Spleen (tissue), 13 donors: ENCODE results near the gene CBX1. TPM values are rescaled to one million over a fixed set of nuclear protein-coding genes. Genes with fewer than 3 reads are reported as not detected.

Experiments
- DNase-seq: peaks from one replicate; pipeline ENCODE4 v3.0.0-alpha.2; 2020
- H3K27ac ChIP-seq, 8 donors: fragments of 200-600 bp; sonication (generic) in 7 of 8; 1 replicate in 4 of 8; 2 replicates in 4 of 8; pipeline versions ENCODE4 v1.5.0 to v1.8.0; 2016 to 2021; ENCODE audit warnings: inconsistent platforms in 4 of 8, mild to moderate bottlenecking in 4 of 8, moderate library complexity in 1 of 8
- H3K27me3 ChIP-seq, 7 donors: fragments of 200-600 bp; sonication (generic) in 6 of 7; replicated peaks in 1 of 7; 1 replicate in 4 of 7; 2 replicates in 3 of 7; pipeline versions ENCODE4 v1.5.0 to v1.8.0; 2016 to 2021; ENCODE audit warnings: inconsistent platforms in 3 of 7, mild to moderate bottlenecking in 1 of 7
- H3K36me3 ChIP-seq, 6 donors: fragments of 200-600 bp; sonication (generic) in 5 of 6; 1 replicate in 4 of 6; 2 replicates in 2 of 6; pipeline versions ENCODE4 v1.5.0 to v1.8.0; 2016 to 2021; ENCODE audit warnings: inconsistent platforms in 2 of 6
- H3K4me1 ChIP-seq, 6 donors: fragments of 200-600 bp; sonication (generic) in 5 of 6; 1 replicate in 3 of 6; 2 replicates in 3 of 6; pipeline versions ENCODE4 v1.5.0 to v1.8.0; 2016 to 2021; ENCODE audit warnings: inconsistent platforms in 3 of 6
- H3K4me3 ChIP-seq, 8 donors: fragments of 200-600 bp; sonication (generic) in 7 of 8; 1 replicate in 4 of 8; 2 replicates in 4 of 8; pipeline versions ENCODE4 v1.5.0 to v1.8.0; 2016 to 2021; ENCODE audit warnings: inconsistent platforms in 4 of 8, mild to moderate bottlenecking in 4 of 8, moderate library complexity in 2 of 8
- H3K9me3 ChIP-seq, 8 donors: fragments of 200-600 bp; sonication (generic) in 7 of 8; 1 replicate in 4 of 8; 2 replicates in 4 of 8; pipeline versions ENCODE4 v1.5.0 to v1.8.0; 2016 to 2021; ENCODE audit warnings: inconsistent platforms in 4 of 8
- CTCF ChIP-seq, 11 experiments: fragments of 200-600 bp in 7 of 11; fragments of 450-650 bp in 4 of 11; sonication (generic) in 4 of 11; IDR thresholded peaks in 8 of 11; conservative IDR thresholded peaks in 3 of 11; 1 replicate in 7 of 11; 2 replicates in 4 of 11; pipeline versions ENCODE4 v1.4.0 to v1.8.0; 2016 to 2021; ENCODE audit warnings: antibody characterized with exemption in 11 of 11, inconsistent platforms in 4 of 11, mild to moderate bottlenecking in 1 of 11
- POLR2A ChIP-seq, 3 donors: fragments of 450-650 bp; IDR thresholded peaks; one replicate each; pipeline ENCODE4 v1.5.1; 2017; ENCODE audit warnings: antibody characterized with exemption in 3 of 3, mild to moderate bottlenecking in 1 of 3
- POLR2AphosphoS5 ChIP-seq, 3 donors: sonication (generic); formaldehyde crosslinking; IDR thresholded peaks; one replicate each; pipeline ENCODE4 v1.5.1; 2017; ENCODE audit warnings: antibody characterized with exemption in 3 of 3
- WGBS, 5 donors: extraction: QIAGEN DNeasy Blood & Tissue Kit in 3 of 5; methylation state at CpG; one replicate each; pipeline versions ENCODE4 v1.1.5 to v1.1.7; 2013 to 2018; 5-methylcytosine and 5-hydroxymethylcytosine counted together
- intact Hi-C: fragments of 100-400 bp; cut with DNase I; formaldehyde crosslinking; loops from one replicate; pipeline ENCODE4 v1.15.0; 2023; ENCODE audit warnings: low total_unique reads
- long read RNA-seq, 2 donors: transcript quantifications; one replicate each; lab custom pipeline, GENCODE V29; 2026
- polyA plus RNA-seq, 3 donors: library from polyadenylated mRNA; stranded (reverse); fragments of 200-250 nt; gene quantifications; one replicate each; pipeline ENCODE4 v1.2.1, GENCODE V29; 2013
- total RNA-seq, 7 donors: library from RNA; depleted of rRNA in 3 of 7; stranded (reverse); fragments of >200 nt in 3 of 7; fragmentation: NEBNext Ultra II Directional in 4 of 7; extraction: Animal tissue kit (Norgen Biotek cat#: 25700) in 4 of 7; gene quantifications; one replicate each; pipeline versions ENCODE4 v1.1.0 to v1.2.1, GENCODE V29; 2016 to 2021
- donor health status: healthy with polysubstance abuse.
- donor health status: DM: no; HTN: no; CAD: no; lungs with moderate emphysema.
- donor health status: DM: no; HTN: no; CAD: no.
- donor health status: Bipolar disorder and iron deficiency.
- donor health status: healthy.
- donor health status: DM: no; HTN: no; CAD: no.
- donor health status: DM: yes; HTN: yes; CAD: no.

Gene CBX1
- total RNA-seq (10 to 100 TPM; 21.6 to 36.2 (median 29.8) TPM), polyA plus RNA-seq (10 to 100 TPM; 19.6 to 29.8 (median 27.4) TPM)
- long read RNA-seq, donor 1, transcript CBX1-201 (5 exons, 2,232 nt) = major isoform, 23 of 44 reads
- long read RNA-seq, donor 1, partial matches to known transcripts = 16 of 44 reads
- long read RNA-seq, donor 1, other reads (novel, unspliced or antisense) = 0 of 44 reads
- long read RNA-seq, donor 2, transcript CBX1-201 (5 exons, 2,232 nt) = major isoform, 24 of 46 reads
- long read RNA-seq, donor 2, partial matches to known transcripts = 18 of 46 reads
- long read RNA-seq, donor 2, other reads (novel, unspliced or antisense) = 0 of 46 reads

- H3K27ac ChIP-seq = peak within 1 kb of the TSS; percentile 76 to 94 (median 90)
- H3K4me3 ChIP-seq = peak within 1 kb of the TSS; percentile 82 to 100 (median 98)
- intact Hi-C loops = no loop called here
- no peaks in the 10 kb centered on the region for H3K27me3 ChIP-seq
- TF ChIP-seq POLR2A (IDR thresholded peaks at IDR 0.05) (no peak), CTCF (IDR thresholded peaks at IDR 0.05 in 8 of 11, conservative IDR thresholded peaks at IDR 0.05 in 3 of 11) (peak in 1 of 11 experiments; percentile 8), POLR2AphosphoS5 (IDR thresholded peaks at IDR 0.05) (peak; percentile 91 to 94 (median 93))
- H3K9me3 ChIP-seq = peaks cover 0 to 6% (median 0%) of the 10 kb centered on the region in 8 donors
- H3K4me1 ChIP-seq = peaks cover 12 to 78% (median 32%) of the 10 kb centered on the region in 6 donors
- DNase-seq = peak; percentile 100
- H3K36me3 ChIP-seq = no peaks in the 10 kb centered on the region
- WGBS, 5 donors = 0 to 1% (median 0%) methylated on average over 25 to 79 of the region's 79 CpGs
Observed at GRCh38 chr17:48101012-48101720, at the start of gene CBX1. Gene CBX1 (minus strand): TSS chr17:48101478. CDS start chr17:48077004, 24,474 bp downstream.

DNA sequence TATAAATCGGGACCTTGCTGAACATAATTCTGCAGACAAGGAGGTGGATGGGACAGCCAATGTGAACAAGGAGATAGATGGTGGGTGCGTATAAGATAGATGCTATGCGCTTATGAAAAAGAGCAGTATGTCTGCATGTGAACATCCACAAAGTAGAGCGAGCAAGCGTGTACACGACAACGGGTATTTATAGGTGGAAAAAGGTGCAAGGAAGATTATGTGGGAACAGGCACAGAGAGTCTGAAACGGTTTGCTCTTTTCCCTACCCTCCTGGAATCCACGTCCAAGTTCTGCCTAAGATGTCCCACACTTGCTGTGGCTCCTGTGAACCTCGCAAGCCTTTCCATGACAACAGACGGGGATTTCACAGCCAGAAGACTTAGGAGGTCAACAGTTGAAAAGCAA is 49.3 kb upstream of the CBX1 start:
- 77 to 87% (median 85%) methylated on average over 11 of the region's 11 CpGs for WGBS, 5 donors
- Histone ChIP-seq H3K9me3 (no peaks in the 10 kb centered on the region), H3K4me3 (no peak overlapping the region), H3K27ac (no peak overlapping the region), H3K36me3 (peaks cover 0 to 58% (median 0%) of the 10 kb centered on the region in 6 donors), H3K4me1 (peaks cover 0 to 11% (median 6%) of the 10 kb centered on the region in 6 donors), H3K27me3 (peaks cover 0 to 55% (median 17%) of the 10 kb centered on the region in 7 donors)
- TF ChIP-seq CTCF (IDR thresholded peaks at IDR 0.05 in 8 of 11, conservative IDR thresholded peaks at IDR 0.05 in 3 of 11) = no peak
- no peak for TF ChIP-seq POLR2AphosphoS5 (IDR thresholded peaks at IDR 0.05)
- TF ChIP-seq POLR2A (IDR thresholded peaks at IDR 0.05) = no peak
- intact Hi-C loops = loop anchor here (10.0 kb wide), 1 partner anchor 464 kb away; the partner anchor contains the start of genes HOXB7 and HOXB8
- DNase-seq = no peak

GRCh38 chr17:48149787-48150463 is 48.6 kb upstream of the CBX1 start:
- Histone ChIP-seq H3K4me3 (no peak overlapping the region), H3K9me3 (no peaks in the 10 kb centered on the region), H3K27me3 (peaks cover 0 to 50% (median 17%) of the 10 kb centered on the region in 7 donors), H3K4me1 (peaks cover 0 to 11% (median 6%) of the 10 kb centered on the region in 6 donors), H3K36me3 (peaks cover 0 to 57% (median 0%) of the 10 kb centered on the region in 6 donors), H3K27ac (no peak overlapping the region)
- intact Hi-C loops = loop anchor here (10.0 kb wide), 1 partner anchor 465 kb away; the partner anchor contains the start of genes HOXB7 and HOXB8
- 84 to 89% (median 88%) methylated on average over 4 of the region's 4 CpGs for WGBS, 5 donors
- no peak for DNase-seq
- TF ChIP-seq POLR2A (IDR thresholded peaks at IDR 0.05) = no peak
- TF ChIP-seq CTCF (IDR thresholded peaks at IDR 0.05 in 8 of 11, conservative IDR thresholded peaks at IDR 0.05 in 3 of 11) = no peak
- no peak for TF ChIP-seq POLR2AphosphoS5 (IDR thresholded peaks at IDR 0.05)
